GM10266 (cell line): ENCODE data around the gene GSTM5.

Source experiments
- DNase-seq: peaks from one replicate; pipeline ENCODE4 v3.0.0; 2012; ENCODE audit errors: extremely low spot score
- TF ChIP-seq, protein P1 (sequence below): IDR thresholded peaks from 2 replicates; pipeline ENCODE4 v1.5.1; 2012; ENCODE audit warnings: mild to moderate bottlenecking, low read depth; ENCODE audit not compliant: control insufficient read depth, insufficient read depth; ENCODE audit errors: missing control alignments

GSTM5 gene

GRCh38 chr1:109721042-109721441, 9.0 kb downstream of the GSTM5 start:
- no peak for DNase-seq
- TF ChIP-seq, protein P1, sequence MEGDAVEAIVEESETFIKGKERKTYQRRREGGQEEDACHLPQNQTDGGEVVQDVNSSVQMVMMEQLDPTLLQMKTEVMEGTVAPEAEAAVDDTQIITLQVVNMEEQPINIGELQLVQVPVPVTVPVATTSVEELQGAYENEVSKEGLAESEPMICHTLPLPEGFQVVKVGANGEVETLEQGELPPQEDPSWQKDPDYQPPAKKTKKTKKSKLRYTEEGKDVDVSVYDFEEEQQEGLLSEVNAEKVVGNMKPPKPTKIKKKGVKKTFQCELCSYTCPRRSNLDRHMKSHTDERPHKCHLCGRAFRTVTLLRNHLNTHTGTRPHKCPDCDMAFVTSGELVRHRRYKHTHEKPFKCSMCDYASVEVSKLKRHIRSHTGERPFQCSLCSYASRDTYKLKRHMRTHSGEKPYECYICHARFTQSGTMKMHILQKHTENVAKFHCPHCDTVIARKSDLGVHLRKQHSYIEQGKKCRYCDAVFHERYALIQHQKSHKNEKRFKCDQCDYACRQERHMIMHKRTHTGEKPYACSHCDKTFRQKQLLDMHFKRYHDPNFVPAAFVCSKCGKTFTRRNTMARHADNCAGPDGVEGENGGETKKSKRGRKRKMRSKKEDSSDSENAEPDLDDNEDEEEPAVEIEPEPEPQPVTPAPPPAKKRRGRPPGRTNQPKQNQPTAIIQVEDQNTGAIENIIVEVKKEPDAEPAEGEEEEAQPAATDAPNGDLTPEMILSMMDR = no peak

- DNase-seq = no peak
- TF ChIP-seq, protein P1 = no peak
These were observed 9.9 kb downstream of the GSTM5 start for GRCh38 chr1:109721971-109722370.

DNA sequence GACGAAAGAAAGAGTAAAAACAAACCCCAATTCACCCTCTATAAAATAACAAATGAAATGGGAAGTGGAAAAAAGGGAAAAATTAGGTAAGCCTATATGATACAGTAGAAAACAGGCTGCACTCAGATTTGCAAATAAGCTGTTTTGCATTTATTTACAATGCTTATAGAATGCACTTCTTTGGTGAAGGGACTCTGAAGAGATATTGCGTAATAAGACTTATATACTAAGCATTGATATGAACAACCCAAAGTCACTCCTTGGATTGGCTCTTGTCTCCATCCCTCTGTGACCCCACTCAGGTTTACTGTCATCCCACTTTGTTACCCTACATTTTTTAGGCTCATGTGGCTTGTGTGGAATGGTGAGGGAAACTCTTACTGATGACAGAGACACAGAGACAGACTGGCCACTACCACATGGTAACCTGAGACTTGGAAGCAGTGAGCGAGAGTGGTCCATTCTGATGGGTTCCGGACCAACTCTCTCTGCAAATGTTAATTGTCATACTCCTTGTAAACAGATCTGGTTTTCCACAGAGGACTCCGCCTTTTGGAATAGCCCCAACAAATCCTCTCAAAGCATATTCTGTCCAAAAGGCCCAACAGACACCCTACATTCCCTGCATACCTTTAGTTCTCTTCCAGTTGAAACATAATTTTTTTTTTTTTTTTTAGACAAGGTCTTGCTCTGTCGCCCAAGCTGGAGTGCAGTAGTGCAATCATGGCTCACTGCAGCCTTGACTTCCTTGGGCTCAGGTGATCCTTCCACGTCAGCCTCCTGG, 11.0 kb downstream of the GSTM5 start:
- TF ChIP-seq, protein P1 = no peak
- no peak for DNase-seq

- no peak for DNase-seq
- TF ChIP-seq, protein P1 = no peak
These were observed 12.9 kb downstream of the GSTM5 start for GRCh38 chr1:109724933-109725332.

GRCh38 chr1:109725510-109725909, 13.5 kb downstream of the GSTM5 start:
- TF ChIP-seq, protein P1 = no peak
- DNase-seq = no peak

DNA sequence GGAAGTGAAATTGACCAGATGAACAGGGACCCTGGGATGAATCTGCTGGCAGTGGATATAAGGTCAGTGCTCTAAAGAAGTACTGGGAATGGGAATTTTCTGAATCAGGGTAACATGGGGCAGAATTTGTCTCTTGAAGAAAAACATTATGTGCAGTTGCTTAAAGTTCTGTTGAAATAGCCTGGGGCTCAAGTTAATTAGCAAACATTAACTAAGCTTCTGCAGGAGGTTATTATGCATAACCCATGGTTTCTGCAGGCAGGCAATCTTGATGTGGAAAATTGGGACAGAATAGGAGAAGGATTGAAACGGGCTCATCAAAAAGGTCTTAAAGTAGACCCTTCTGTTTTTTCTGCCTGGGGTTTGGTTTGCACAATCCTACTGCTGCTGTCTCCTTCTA, 14.0 kb downstream of the GSTM5 start:
- DNase-seq = no peak
- TF ChIP-seq, protein P1 = no peak

GRCh38 chr1:109726728-109727373, 14.8 kb downstream of the GSTM5 start:
- no peak for DNase-seq
- TF ChIP-seq, protein P1 = no peak
